IMR-90 (cell line): ENCODE measurements around the gene EXOC2. TPM values are rescaled to one million over a fixed set of nuclear protein-coding genes. Genes with fewer than 3 reads are reported as not detected.
A peak's percentile ranks its signal among the peaks of the same experiment; 100 is the strongest.

Experiments used
- ATAC-seq: fragments of 200-7000 bp; cut with Tn5 transposase; 2 replicates; pipeline ENCODE4 v1.9.1; 2020; ENCODE audit warnings: low read depth, mild to moderate bottlenecking, moderate library complexity
- BruUV-seq: library from RNA; stranded (reverse); fragments of 400-500 nt; replicated peaks from 2 replicates; lab custom pipeline; 2021; lab: Mats Ljungman, UMichigan
- CTCF ChIA-PET: fragments of 300-600 bp; formaldehyde crosslinking; extraction: SDS; loops from one replicate; lab custom pipeline; 2021; ENCODE audit warnings: antibody characterized with exemption; lab: Yijun Ruan, JAX
- POLR2A ChIA-PET: fragments of 300-600 bp; sonication (Branson Sonifier 250); formaldehyde crosslinking; loops from one replicate; lab custom pipeline; 2022; ENCODE audit warnings: antibody characterized with exemption; ENCODE audit not compliant: unreplicated experiment; lab: Charles Lee
- DNase-seq: peaks from one replicate; pipeline ENCODE4 v3.0.0; 2013
- H2AFZ ChIP-seq: replicated peaks from 2 replicates; pipeline ENCODE3; 2013; ENCODE audit warnings: low read length, mild to moderate bottlenecking; ENCODE audit not compliant: poor library complexity
- H2AK5ac ChIP-seq: 2 replicates; pipeline ENCODE4 v1.6.1; 2013; ENCODE audit warnings: low read depth, low read length, inconsistent platforms
- H2AK9ac ChIP-seq: replicated peaks from 2 replicates; pipeline ENCODE3; 2013; ENCODE audit warnings: mild to moderate bottlenecking, low read depth, low read length, moderate library complexity; ENCODE audit not compliant: poor library complexity
- H2BK120ac ChIP-seq: 2 replicates; pipeline ENCODE4 v1.6.1; 2013; ENCODE audit warnings: low read depth, low read length, inconsistent platforms
- H2BK15ac ChIP-seq: 3 replicates; pipeline ENCODE4 v1.6.1; 2013; ENCODE audit warnings: low read depth, low read length, inconsistent platforms
- H2BK20ac ChIP-seq: 2 replicates; pipeline ENCODE4 v1.6.1; 2013; ENCODE audit warnings: low read depth, mild to moderate bottlenecking, inconsistent platforms, low read length, moderate library complexity
- H2BK5ac ChIP-seq: 2 replicates; pipeline ENCODE4 v1.6.1; 2013; ENCODE audit warnings: mild to moderate bottlenecking, low read depth, low read length, inconsistent platforms; ENCODE audit not compliant: poor library complexity, severe bottlenecking
- H3K14ac ChIP-seq: replicated peaks from 2 replicates; pipeline ENCODE4 v1.6.1; 2013; ENCODE audit warnings: low read depth, low read length, inconsistent platforms
- H3K18ac ChIP-seq: 2 replicates; pipeline ENCODE4 v1.6.1; 2013; ENCODE audit warnings: low read depth, low read length, control low read depth
- H3K23ac ChIP-seq: 2 replicates; pipeline ENCODE4 v1.6.1; 2013; ENCODE audit warnings: low read depth, low read length, inconsistent platforms
- H3K27ac ChIP-seq: 2 replicates; pipeline ENCODE4 v1.5.1; 2013; ENCODE audit warnings: mild to moderate bottlenecking, control low read depth, low read length; ENCODE audit not compliant: insufficient read depth
- H3K27me3 ChIP-seq: 2 replicates; pipeline ENCODE4 v1.6.1; 2013; ENCODE audit warnings: low read length; ENCODE audit not compliant: control insufficient read depth, insufficient read depth
- H3K36me3 ChIP-seq: 2 replicates; pipeline ENCODE4 v1.6.1; 2013; ENCODE audit warnings: low read length, mixed read lengths; ENCODE audit not compliant: control insufficient read depth, insufficient read depth
- H3K4ac ChIP-seq: 2 replicates; pipeline ENCODE4 v1.6.1; 2013; ENCODE audit warnings: low read depth, low read length, inconsistent platforms
- H3K4me1 ChIP-seq: 2 replicates; pipeline ENCODE4 v1.6.1; 2013; ENCODE audit warnings: low read length, mixed read lengths; ENCODE audit not compliant: control insufficient read depth, insufficient read depth
- H3K4me2 ChIP-seq: 2 replicates; pipeline ENCODE4 v1.6.1; 2013; ENCODE audit warnings: low read depth, mild to moderate bottlenecking, control low read depth, low read length, moderate library complexity
- H3K4me3 ChIP-seq: 2 replicates; pipeline ENCODE4 v1.5.1; 2013; ENCODE audit warnings: low read depth, mild to moderate bottlenecking, control low read depth, low read length, moderate library complexity; ENCODE audit not compliant: insufficient read depth
- H3K56ac ChIP-seq: 2 replicates; pipeline ENCODE4 v1.6.1; 2013; ENCODE audit warnings: low read length, inconsistent platforms; ENCODE audit not compliant: insufficient read depth; ENCODE audit errors: extremely low read depth
- H3K79me1 ChIP-seq, 2 experiments: 2 replicates each; pipeline ENCODE4 v1.6.1; 2013; ENCODE audit warnings: low read length in 2 of 2, inconsistent platforms in 1 of 2, low read depth in 1 of 2
- H3K9ac ChIP-seq: 2 replicates; pipeline ENCODE4 v1.6.1; 2013; ENCODE audit warnings: low read depth, low read length, control low read depth
- H3K9me1 ChIP-seq: 2 replicates; pipeline ENCODE4 v1.6.1; 2013; ENCODE audit warnings: low read length, inconsistent platforms; ENCODE audit not compliant: insufficient read depth
- H3K9me3 ChIP-seq: 2 replicates; pipeline ENCODE4 v1.6.1; 2013; ENCODE audit warnings: low read length; ENCODE audit not compliant: control insufficient read depth, insufficient read depth
- H4K20me1 ChIP-seq: 2 replicates; pipeline ENCODE4 v1.6.1; 2013; ENCODE audit warnings: low read length, inconsistent platforms; ENCODE audit not compliant: insufficient read depth
- H4K5ac ChIP-seq: 2 replicates; pipeline ENCODE4 v1.6.1; 2013; ENCODE audit warnings: mild to moderate bottlenecking, low read depth, low read length, control low read depth
- H4K8ac ChIP-seq, 2 experiments: 2 replicates each; pipeline ENCODE4 v1.6.1; 2013; ENCODE audit warnings: low read depth in 2 of 2, low read length in 2 of 2, control low read depth in 1 of 2, inconsistent platforms in 1 of 2
- H4K91ac ChIP-seq: 2 replicates; pipeline ENCODE4 v1.6.1; 2013; ENCODE audit warnings: low read depth, low read length, inconsistent platforms; ENCODE audit not compliant: insufficient read depth
- BHLHE40 ChIP-seq: fragments of 150-350 bp; IDR thresholded peaks from 2 replicates; pipeline ENCODE4 v1.6.1; 2016; ENCODE audit warnings: mild to moderate bottlenecking, low read depth, low read length
- CEBPB ChIP-seq: IDR thresholded peaks from 2 replicates; pipeline ENCODE4 v1.6.1; 2012; ENCODE audit warnings: low read depth, low read length, improper control_type of control experiment
- CHD1 ChIP-seq: IDR thresholded peaks from 2 replicates; pipeline ENCODE4 v1.6.1; 2012; ENCODE audit warnings: low read depth, low read length, improper control_type of control experiment
- CTCF ChIP-seq: conservative IDR thresholded peaks from 2 replicates; pipeline ENCODE4 v1.5.1; 2012; ENCODE audit warnings: mild to moderate bottlenecking, low read depth, low read length, improper control_type of control experiment
- FOS ChIP-seq: fragments of 150-350 bp; IDR thresholded peaks from 2 replicates; pipeline ENCODE4 v1.6.1; 2016; ENCODE audit warnings: low read depth, low read length
- MAFK ChIP-seq: IDR thresholded peaks from 2 replicates; pipeline ENCODE4 v1.6.1; 2012; ENCODE audit warnings: low read depth, low read length, improper control_type of control experiment
- MAZ ChIP-seq: IDR thresholded peaks from 2 replicates; pipeline ENCODE4 v1.6.1; 2012; ENCODE audit warnings: low read depth, mild to moderate bottlenecking, low read length, improper control_type of control experiment, moderate library complexity, borderline replicate concordance
- MXI1 ChIP-seq: IDR thresholded peaks from 2 replicates; pipeline ENCODE4 v1.6.1; 2012; ENCODE audit warnings: low read depth, mild to moderate bottlenecking, low read length, moderate library complexity, borderline replicate concordance
- NFE2L2 ChIP-seq: fragments of 150-350 bp; IDR thresholded peaks from 2 replicates; pipeline ENCODE4 v1.6.1; 2016; ENCODE audit warnings: low read depth, mild to moderate bottlenecking, low read length
- POLR2A ChIP-seq: IDR thresholded peaks from 2 replicates; pipeline ENCODE4 v1.6.1; 2012; ENCODE audit warnings: mild to moderate bottlenecking, low read depth, low read length
- RAD21 ChIP-seq: IDR thresholded peaks from 2 replicates; pipeline ENCODE4 v1.6.1; 2012; ENCODE audit warnings: low read length, improper control_type of control experiment
- RCOR1 ChIP-seq: IDR thresholded peaks from 2 replicates; pipeline ENCODE4 v1.6.1; 2012; ENCODE audit warnings: mild to moderate bottlenecking, low read length, improper control_type of control experiment; ENCODE audit not compliant: insufficient replicate concordance
- RFX5 ChIP-seq: IDR thresholded peaks from 2 replicates; pipeline ENCODE4 v1.8.0; 2012; ENCODE audit warnings: low read depth, mild to moderate bottlenecking, low read length, moderate library complexity
- SMC3 ChIP-seq: fragments of 150-350 bp; IDR thresholded peaks from 2 replicates; pipeline ENCODE4 v1.6.1; 2016; ENCODE audit warnings: low read depth, mild to moderate bottlenecking, antibody characterized with exemption, low read length, moderate library complexity
- WGBS, 2 experiments: methylation state at CpG; one replicate each; pipeline versions ENCODE4 v1.1.5 to v1.1.7; 2013; ENCODE audit warnings: missing lambda C conversion rate in 2 of 2; ENCODE audit not compliant: insufficient read length in 1 of 2; ENCODE audit errors: extremely low coverage in 2 of 2; 5-methylcytosine and 5-hydroxymethylcytosine counted together
- dilution Hi-C: fragments of 300-500 bp; cut with HindIII; formaldehyde crosslinking; loops from one replicate; pipeline ENCODE4 v1.14.3; 2018; ENCODE audit warnings: low sequenced_read_pairs; ENCODE audit not compliant: unreplicated experiment
- in situ Hi-C: fragments of 300-500 bp; cut with MboI; formaldehyde crosslinking; loops from 3 replicates; pipeline ENCODE4 v1.14.3; 2019; ENCODE audit warnings: low sequenced_read_pairs, inconsistent platforms, mixed read lengths
- intact Hi-C: fragments of 100-400 bp; cut with micrococcal nuclease; formaldehyde crosslinking; loops from 2 replicates; pipeline ENCODE4 v1.10.0; 2022
- polyA plus RNA-seq, 3 experiments: library from polyadenylated mRNA; depleted of rRNA; stranded (reverse); fragments of >200 nt; gene quantifications; 2 replicates each; pipeline ENCODE4 v1.2.3, GENCODE V29; 2012; ENCODE audit warnings: low replicate concordance in 1 of 3
- total RNA-seq: library from RNA; depleted of rRNA; stranded (reverse); fragments of >200 nt; gene quantifications from 2 replicates; pipeline ENCODE4 v1.2.3, GENCODE V29; 2012
- TF ChIP-seq, protein P1 (sequence below): fragments of 150-350 bp; IDR thresholded peaks from 2 replicates; pipeline ENCODE4 v1.6.1; 2016; ENCODE audit warnings: low read depth, mild to moderate bottlenecking, low read length, moderate library complexity, borderline replicate concordance
- TF ChIP-seq, protein P2 (sequence below): fragments of 150-350 bp; IDR thresholded peaks from 2 replicates; pipeline ENCODE4 v1.6.1; 2017; ENCODE audit warnings: mild to moderate bottlenecking, antibody characterized with exemption, low read length, low read depth

The EXOC2 gene
- total and polyA plus RNA-seq, 2 of the 4 experiments (the other 2 are of a cell fraction): 13.1 to 37.3 TPM

- no TSS peak for BruUV-seq
- Histone ChIP-seq H2AK5ac (no peak overlapping the region), H3K14ac (peak overlapping the region; percentile 39; the same call in 1 of the 2 replicates), H2AK9ac (no peak overlapping the region), H3K27ac (no peak overlapping the region), H4K20me1 (no peaks in the 10 kb centered on the region), H3K36me3 (peaks cover 4% of the 10 kb centered on the region), H3K27me3 (no peaks in the 10 kb centered on the region), H4K91ac (0 out of 2 replicates have a peak overlapping the region, but pooled peaks have one; percentile 12), H4K8ac (no peak overlapping the region), H2BK20ac (no peak overlapping the region), H2BK120ac (no peak overlapping the region), H3K9me3 (no peaks in the 10 kb centered on the region), H3K9ac (no peak overlapping the region), H3K4ac (no peak overlapping the region), H4K5ac (no peak overlapping the region), H3K18ac (no peak overlapping the region), H2AFZ (no peak overlapping the region), H3K56ac (no peak overlapping the region), H3K23ac (no peak overlapping the region), H2BK5ac (no peak overlapping the region), H3K4me3 (no peak overlapping the region), H3K4me2 (no peak overlapping the region), H3K79me1 (peaks cover 0 to 4% of the 10 kb centered on the region in 2 experiments; a peak in 2 of 4 replicates), H3K9me1 (peaks cover 3% of the 10 kb centered on the region; the same call in 1 of the 2 replicates), H3K4me1 (peaks cover 9% of the 10 kb centered on the region), H2BK15ac (no peak overlapping the region)
- CTCF ChIA-PET: interaction anchor here (1.5 to 1.7 kb wide), 2 partner anchors 9 to 26 kb away, joined by 3 to 6 read pairs; no protein-coding TSS in a partner anchor
- POLR2A ChIA-PET: no interaction called here
- DNase-seq (no peak), ATAC-seq (no peak)
- intact Hi-C loops (no loop called here), dilution Hi-C loops (no loop called here), in situ Hi-C loops (no loop called here)
- TF ChIP-seq MAFK (no peak), MXI1 (no peak), BHLHE40 (no peak), CTCF (no peak), SMC3 (no peak), RFX5 (no peak), FOS (no peak), MAZ (no peak), RCOR1 (no peak), CHD1 (no peak), RAD21 (no peak), NFE2L2 (no peak), POLR2A (no peak), CEBPB (no peak)
- TF ChIP-seq, protein P1, sequence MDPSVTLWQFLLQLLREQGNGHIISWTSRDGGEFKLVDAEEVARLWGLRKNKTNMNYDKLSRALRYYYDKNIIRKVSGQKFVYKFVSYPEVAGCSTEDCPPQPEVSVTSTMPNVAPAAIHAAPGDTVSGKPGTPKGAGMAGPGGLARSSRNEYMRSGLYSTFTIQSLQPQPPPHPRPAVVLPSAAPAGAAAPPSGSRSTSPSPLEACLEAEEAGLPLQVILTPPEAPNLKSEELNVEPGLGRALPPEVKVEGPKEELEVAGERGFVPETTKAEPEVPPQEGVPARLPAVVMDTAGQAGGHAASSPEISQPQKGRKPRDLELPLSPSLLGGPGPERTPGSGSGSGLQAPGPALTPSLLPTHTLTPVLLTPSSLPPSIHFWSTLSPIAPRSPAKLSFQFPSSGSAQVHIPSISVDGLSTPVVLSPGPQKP: no peak
- TF ChIP-seq, protein P2, sequence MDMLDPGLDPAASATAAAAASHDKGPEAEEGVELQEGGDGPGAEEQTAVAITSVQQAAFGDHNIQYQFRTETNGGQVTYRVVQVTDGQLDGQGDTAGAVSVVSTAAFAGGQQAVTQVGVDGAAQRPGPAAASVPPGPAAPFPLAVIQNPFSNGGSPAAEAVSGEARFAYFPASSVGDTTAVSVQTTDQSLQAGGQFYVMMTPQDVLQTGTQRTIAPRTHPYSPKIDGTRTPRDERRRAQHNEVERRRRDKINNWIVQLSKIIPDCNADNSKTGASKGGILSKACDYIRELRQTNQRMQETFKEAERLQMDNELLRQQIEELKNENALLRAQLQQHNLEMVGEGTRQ: no peak
- WGBS, 2 experiments: 100% methylated on average over 1 of the region's 6 CpGs; no CpG with 5 or more reads in 1 of the 2 experiments
Measured at GRCh38 chr6:583635-584034, 109.3 kb downstream of the EXOC2 start.
